Right renal cortex interstitium (tissue), 3 donors: ENCODE measurements around the gene MX2. TPM values are rescaled to one million over a fixed set of nuclear protein-coding genes. Genes with fewer than 3 reads are reported as not detected.
A peak's percentile ranks its signal among the peaks of the same experiment; 100 is the strongest.
"Not testable (repeated sequence)": the region's sequence is repeated elsewhere in the genome, so short reads cannot be mapped to it uniquely, and the experiment has no call there.

Experiments
- DNase-seq, 3 donors: peaks; one replicate each; pipeline ENCODE4 v3.0.0-alpha.2; 2013; ENCODE audit warnings: low read depth in 3 of 3, low spot score in 2 of 3
- polyA plus RNA-seq, 3 donors: library from polyadenylated mRNA; unstranded; fragments of 120-200 nt; gene quantifications; one replicate each; pipeline ENCODE4 v1.2.1, GENCODE V29; 2013; ENCODE audit not compliant: insufficient read length in 3 of 3

Gene MX2
- polyA plus RNA-seq, 3 donors: 0.80 to 1.6 (median 0.87) TPM

DNA sequence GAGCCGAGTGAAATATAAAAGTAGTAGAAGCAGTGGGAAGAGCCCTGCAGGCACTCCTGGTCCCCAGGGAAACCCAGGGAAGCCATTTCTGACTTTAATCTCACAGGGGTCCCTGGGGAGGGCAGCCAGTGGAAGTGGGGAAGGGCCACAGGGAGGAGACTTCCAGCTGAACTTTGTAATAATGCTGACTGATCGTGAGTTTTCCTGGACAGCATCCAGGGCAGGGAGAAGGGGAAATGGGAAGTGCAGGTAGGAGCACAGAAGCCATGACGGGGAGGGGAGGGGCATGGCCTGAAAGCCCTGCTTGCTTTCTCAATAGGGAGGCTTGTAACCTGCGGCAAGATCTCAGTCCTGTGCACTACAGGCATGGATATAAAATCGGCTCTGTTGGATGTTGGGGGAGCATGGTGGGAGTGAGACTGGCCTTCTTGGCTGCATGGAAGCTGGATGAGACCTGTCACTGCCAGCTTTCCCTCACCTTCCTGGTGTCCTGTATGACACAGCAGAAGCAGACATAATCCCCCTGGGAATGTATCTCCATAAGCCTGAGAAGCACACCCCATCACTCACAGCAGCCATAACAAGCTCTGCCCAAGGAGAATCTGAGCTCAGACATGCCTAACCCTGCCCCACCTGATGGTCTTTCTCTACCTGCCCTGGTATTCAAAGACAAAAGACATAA, 49.1 kb downstream of the MX2 start:
- DNase-seq: no peak

DNA sequence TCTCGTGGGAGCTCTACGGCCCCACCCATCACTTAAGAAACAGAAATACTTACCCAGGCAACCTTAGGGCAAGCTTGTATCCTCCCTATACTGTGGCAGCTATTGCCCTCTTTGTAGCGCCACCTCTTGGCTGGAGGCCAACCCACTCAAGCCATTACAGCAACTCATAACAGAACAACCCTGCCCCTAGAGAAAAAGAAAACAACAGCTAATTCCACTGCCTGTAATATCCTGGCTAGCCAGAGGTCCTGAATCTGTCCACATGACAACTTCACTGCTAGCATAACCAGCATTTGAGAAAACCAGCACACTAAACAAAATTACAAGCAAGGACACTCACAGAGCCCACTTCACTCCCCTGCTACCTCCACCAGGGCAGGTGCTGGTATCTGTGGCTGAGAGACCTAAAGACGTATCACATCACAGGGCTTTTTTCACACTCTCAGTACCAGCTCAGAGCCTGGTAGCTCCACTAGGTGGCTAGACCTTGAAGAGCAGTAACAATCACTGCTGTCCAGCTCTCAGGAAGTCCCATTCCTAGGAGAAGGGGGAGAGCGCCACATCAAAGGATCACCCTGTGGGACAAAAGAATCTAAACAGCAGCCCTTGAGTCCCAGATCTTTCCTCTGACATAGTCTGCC, 49.7 kb downstream of the MX2 start:
- no peak for DNase-seq

DNA sequence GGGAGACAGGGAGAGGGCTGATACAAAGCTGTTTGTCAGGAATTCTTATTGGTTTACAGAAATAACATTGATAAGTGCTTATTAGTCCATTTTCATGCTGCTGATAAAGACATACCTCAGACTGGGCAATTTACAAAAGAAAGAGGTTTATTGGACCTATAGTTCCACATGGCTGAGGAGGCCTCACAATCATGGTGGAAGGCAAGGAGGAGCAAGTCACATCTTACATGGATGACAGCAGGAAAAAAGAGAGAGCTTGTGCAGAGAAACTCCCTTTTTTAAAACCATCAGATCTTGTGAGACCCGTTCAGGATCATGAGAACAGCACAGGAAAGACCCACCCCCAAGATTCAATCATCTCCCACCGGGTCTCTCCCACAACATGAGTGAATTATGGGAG, 55.7 kb downstream of the MX2 start:
- not testable (repeated sequence) for DNase-seq

DNA sequence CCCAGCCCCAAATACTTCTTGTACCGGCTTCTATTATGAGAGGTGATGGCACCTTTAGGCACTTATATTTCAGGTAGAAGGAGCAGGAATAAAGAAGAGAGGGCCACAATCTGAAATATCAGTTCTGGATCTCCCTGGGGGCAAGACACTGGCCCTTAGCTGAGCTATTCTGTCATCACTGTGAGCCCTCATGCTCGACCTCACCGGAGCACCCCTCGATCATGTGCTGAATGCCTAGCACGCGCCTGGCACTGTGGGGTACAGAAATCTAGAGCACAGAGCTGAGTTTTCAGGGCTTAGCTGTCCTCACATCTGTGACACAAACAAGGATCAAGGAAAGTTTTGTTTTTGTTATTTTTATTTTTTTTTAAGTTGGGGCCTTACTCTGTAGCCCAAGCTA, 56.6 kb downstream of the MX2 start:
- no peak for DNase-seq

DNA sequence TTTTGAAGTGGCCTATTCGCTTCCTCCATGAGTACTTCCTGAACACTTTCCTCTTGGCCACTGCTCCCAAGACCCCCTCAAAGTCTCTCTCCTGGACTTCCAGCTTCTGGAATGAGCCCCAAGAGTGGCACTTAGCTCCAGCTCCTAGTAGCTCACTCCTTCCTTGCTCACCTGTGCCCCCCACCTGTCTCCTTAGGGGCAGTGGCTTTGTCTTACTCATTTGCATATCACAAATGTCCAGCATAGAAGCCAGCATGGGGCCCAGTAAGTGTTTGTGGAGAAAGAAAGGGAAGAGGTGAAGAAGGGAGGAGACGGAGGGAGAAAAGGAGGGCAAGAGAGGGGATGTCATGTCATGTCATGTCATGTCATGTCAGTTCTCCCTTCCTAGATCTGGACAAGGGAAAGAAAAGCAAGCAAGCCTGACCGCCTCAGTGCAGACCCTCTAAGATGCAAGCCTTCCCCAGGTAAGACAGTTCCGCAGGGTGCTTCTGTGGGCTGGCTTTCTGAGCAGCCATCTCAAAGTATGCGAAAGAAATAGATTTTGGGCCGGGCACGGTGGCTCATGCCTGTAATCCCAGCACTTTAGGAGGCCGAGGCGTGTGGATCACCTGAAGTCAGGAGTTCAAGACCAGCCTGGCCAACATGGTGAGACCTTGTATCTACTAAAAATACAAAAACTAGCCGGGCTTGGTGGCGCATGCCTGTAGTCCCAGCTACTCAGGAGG, 57.3 kb downstream of the MX2 start:
- DNase-seq: no peak

DNA sequence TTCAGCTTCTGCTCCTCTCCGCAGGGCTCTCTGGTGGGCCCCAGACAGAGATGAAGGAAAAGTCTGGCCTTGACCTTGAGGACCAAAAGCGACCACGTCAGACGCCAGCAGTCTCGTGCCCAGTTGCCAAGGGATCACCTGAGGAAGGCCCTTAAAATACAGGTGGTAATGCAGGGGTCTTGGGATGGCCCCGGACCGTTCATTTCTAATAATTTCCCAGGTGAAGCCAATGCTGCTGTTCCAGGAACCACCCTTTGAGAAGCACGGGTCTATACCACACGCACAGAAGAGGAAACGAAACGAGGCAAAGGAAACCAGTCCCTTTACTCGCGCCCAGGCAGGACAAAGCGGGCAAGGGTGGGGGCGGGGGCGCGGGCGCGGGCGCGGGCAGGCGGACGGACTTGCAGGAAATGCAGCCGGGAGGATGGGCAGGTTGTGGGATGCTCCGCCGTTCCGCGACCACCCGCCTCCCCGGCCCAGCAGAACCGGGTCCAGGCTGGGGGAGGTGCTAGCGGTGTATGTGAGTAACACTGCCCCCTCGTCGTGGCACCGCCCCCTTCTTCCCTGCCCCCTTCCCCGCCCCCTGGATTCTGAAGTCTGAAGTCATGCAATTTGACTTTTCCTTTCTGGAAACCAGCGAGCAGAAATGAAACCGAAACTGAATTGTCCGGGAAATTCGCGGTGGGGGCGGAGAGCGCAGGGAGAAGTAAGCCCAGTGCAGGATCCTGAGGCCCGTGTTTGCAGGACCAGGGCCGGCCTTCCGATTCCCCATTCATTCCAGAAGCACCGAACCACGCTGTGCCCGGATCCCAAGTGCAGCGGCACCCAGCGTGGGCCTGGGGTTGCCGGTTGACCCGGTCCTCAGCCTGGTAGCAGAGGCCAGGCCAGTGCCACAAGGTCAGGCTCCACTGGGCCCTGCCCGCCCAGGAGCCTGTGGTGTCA, 58.4 kb downstream of the MX2 start:
- DNase-seq: peak; percentile 73 to 87 (median 83)

DNA sequence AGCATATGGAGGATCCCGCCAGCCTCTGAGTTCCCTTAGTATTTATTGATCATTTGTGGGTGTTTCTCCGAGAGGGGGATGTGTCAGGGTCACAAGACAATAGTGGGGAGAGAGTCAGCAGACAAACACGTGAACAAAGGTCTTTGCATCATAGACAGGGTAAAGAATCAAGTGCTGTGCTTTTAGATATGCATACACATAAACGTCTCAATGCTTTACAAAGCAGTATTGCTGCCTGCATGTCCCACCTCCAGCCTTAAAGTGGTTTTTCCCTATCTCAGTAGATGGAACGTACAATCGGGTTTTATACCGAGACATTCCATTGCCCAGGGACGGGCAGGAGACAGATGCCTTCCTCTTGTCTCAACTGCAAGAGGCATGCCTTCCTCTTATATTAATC, 59.2 kb downstream of the MX2 start:
- DNase-seq: not testable (repeated sequence)

DNA sequence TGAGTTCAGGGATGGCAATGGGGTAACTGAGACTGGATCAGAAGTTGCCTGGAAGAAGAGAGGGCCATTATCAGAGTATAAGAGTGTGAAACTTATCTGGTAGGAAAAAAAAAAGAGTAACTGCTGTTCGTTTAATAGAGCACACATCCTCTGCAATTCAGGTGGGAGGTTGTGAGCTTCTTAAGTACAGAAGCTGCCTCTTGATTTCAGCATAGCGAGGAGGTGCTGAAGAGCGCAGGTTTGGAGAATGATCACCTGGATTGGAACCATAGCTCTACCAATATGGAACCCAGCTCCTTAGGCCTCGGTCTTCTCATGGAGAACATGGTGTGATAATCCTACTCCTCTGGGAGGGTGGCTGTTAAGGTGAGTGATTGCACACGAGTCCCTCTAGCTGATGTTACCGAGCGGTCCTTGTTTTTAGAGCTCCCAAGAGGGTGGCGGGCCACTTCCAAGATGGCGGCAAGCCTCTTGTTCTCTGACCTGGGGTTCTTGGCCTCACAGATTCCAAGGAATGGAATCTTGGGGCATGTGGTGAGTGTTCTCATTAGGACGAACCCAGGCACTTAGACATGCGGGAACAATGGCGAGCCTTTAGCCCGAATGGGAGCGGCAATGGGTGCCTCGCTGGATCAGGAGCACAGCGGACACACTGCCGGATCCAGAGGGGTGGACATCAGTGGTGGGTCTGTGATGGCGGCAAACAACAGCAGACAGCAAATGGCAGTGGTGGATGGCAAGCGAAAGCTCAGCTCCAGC, 60.9 kb downstream of the MX2 start:
- DNase-seq: no peak

DNA sequence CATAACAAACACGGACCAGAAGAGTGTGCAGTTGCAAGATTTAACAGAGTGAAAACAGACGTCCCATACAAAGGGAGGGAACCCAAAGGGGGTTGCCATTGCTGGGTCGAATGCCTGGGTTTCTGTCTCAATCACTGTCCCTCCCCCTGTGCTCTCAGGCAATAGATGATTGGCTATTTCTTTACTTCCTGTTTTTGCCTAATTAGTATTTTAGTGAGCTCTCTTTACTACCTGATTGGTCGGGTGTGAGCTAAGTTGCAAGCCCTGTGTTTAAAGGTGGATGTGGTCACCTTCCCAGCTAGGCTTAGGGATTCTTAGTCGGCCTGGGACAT, 61.4 kb downstream of the MX2 start:
- not testable (repeated sequence) for DNase-seq

DNA sequence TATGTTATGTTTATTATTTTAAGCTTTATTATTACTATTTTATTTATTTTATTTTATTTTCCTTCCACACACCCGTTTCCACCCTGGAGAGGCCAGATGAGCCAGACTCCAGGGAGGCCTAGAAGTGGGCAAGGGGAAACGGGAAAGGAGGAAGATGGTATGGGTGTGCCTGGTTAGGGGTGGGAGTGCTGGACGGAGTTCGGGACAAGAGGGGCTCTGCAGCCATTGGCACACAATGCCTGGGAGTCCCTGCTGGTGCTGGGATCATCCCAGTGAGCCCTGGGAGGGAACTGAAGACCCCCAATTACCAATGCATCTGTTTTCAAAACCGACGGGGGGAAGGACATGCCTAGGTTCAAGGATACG, 63.7 kb downstream of the MX2 start:
- DNase-seq: no peak

DNA sequence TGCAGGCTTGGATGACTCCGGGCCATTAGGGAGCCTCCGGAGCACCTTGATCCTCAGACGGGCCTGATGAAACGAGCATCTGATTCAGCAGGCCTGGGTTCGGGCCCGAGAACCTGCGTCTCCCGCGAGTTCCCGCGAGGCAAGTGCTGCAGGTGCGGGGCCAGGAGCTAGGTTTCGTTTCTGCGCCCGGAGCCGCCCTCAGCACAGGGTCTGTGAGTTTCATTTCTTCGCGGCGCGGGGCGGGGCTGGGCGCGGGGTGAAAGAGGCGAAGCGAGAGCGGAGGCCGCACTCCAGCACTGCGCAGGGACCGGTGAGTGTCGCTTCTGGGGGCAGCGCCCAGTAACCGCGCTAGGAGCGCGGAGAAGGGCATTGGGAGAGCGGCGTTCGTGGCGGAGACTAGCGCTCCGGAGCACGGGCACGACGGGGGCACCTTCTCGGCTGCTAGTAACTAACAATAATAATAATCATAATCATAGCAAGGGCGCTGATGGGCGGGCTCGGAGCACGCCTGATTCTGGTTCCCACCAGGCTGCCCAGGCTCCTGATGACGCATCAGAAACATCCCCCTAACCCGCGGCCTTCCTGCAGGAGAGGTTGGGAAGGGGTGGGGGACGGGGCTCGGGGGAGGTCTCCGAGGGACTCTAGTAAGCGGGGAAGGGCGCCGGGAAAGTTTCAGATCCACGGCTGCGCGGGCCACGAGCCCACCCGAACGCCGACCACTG, 64.3 kb downstream of the MX2 start, which contains the start of gene MX1:
TSS of gene MX1 (plus strand) at position 286 of the 722 bp plus-strand sequence. CDS start 5,832 bp downstream, outside the sequence.
- peak in 2 of 3 donors; percentile 13 to 24 for DNase-seq

DNA sequence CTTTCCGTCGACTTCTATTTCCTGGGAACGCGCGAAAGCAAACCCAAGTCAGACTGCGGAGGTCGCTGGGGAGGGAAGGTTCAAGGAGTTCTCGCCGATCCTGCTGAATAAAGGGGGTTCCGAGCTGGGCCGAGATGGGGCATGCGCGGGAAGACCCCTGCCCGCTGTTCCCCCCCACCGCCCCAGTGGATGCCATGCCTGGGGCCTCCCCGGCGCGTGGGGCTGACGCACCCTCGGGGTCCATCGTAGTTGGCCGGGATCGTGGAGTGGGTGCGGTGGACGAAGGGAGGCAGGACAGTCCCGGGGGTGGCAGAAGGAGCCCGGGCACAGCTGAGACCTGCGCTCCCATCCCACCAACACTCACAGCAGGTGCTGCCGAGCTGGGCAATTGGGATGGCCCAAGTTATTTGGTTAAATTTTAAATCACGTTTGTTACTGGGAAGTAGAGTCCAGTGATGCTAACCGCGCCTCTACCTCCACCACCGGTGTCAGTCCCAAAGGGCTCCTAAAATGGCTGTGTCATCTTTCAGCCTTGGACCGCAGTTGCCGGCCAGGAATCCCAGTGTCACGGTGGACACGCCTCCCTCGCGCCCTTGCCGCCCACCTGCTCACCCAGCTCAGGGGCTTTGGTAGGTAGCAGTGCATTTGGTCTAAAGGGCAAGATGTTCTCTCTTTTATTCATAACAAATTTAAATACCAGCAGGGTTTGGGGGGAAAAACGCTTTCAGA, 65.0 kb downstream of the MX2 start:
- no peak for DNase-seq

DNA sequence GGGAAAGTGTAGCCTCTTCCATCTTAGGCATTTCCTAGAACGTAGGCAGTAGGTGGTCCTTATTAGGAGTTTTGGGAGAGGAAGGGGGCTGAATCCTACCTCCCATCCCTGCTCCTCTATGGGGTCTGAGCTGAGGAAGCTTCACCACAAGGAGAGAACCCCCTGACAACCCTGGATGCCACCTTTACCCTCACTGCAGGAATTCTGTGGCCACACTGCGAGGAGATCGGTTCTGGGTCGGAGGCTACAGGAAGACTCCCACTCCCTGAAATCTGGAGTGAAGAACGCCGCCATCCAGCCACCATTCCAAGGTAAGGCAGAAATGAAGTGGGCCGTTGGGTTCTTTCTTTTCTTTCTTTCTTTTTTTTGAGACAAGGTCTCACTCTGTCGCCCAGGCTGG, 65.7 kb downstream of the MX2 start:
- DNase-seq: no peak

DNA sequence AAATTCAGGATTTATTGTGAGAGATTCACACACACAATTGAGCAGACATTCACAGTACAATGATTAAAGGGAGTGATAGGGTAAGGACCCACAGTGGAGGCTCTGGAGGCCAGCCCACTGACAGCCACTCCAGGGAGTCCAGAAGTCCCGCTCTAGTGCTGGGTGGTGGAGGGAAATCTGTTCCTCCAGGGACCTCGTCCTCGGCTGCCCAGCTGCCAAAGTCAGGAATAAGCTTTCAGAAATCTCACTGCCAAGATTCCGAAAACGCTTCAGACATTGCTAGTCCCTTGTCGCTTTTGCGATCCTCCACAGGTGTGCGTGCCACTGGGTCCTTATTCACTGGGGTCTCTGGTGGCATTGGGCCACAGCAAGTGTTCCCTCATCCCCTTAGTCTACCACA, 66.5 kb downstream of the MX2 start:
- DNase-seq: no peak

DNA sequence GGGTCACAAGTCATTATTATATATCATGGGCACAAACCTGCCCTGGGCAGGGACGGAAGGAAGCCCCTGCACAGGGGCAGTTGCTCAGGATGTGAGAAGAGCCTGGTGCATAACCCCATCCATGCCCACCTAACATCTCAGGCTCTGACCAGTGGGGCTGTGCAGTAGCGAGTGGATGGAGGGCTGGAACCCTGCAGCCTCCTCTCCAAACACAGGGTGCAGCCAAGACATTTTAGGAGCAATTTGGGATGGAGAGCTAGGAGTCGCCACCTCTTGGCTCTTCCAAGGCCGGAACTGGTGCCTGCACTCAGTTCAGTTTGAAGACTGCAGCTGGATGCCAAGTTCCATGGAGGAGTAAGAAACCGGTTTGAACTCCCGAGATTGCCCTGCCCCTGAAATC, 67.0 kb downstream of the MX2 start:
- DNase-seq: no peak

DNA sequence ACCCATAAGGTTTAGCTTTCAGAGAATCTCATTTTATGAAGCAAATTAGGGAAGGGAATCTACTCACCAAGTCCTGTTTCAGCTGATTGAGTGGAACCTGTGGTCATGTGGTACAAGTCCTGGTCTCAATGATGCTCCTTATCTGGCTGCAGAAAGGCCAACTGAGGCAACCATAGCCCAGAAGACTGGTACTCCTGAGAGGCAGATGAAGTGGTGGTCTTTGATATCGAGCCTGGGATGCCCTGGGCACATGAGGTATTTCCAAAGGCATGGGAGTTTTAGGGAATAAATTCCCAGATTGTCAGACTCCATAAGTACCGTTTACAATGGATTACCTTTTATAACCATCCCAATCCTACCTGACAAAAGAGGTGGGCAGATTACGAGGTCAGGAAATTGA, 67.5 kb downstream of the MX2 start:
- DNase-seq: no peak

DNA sequence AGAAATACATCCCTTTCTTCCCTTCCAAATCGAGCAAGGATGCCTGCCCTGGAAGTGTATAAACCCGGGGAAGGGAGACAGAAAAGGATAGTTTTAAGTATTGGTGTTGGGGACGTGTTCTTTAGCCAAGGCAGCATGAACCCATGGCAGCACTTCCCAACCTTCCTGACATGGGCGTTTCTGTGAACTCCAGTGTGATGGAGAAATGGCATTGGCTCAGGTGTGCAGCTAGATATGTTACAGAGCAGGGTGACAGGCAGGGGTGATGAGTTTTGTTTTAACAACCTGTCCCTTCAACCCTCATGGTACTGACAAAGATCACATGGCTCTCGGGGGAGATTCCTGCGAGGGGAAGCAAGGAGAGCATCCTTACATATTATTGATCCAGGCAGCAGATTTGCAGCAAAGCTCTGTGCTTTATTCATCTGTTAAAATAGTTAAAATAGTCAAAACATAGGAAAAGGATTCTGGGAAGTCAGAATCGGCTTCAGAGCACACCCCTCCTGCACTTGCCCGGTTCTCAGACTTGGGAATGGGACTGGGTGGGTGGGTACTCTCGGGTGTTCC, 68.2 kb downstream of the MX2 start:
- DNase-seq: no peak

DNA sequence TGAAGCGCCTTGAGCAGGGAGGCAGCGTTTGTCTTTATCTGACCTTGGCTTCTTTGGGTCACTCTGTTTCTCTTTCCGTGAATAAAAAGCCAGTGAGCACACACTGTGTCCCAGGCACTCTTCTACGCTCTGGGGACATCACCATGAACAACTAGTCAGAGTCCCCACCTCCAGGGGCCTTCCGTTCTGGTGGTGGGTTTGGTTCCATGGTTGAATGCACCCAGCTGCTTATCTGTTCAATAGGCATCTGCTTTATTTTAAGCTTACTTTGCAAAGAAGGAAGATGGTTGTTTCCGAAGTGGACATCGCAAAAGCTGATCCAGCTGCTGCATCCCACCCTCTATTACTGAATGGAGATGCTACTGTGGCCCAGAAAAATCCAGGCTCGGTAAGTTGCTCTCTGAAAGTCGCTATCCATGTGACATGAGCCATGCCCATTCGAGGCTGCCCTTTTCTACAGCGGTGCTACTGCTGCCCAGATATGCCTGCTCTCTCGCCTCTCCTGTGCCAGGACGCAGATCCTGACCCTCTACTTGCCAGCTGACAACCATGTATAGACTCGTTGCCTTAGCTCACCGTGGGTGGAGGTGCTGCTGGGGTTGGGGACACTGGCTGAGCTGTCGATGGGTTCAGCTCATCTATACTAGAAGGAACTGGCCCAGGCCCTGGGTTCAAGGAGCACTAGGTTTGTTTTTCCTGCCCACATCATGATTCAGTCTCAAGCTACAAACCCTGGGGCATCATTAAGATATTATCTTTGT, 70.1 kb downstream of the MX2 start:
- no peak for DNase-seq
